ENCODE measurements around the gene IL31RA. TPM values are rescaled to one million over a fixed set of nuclear protein-coding genes. Genes with fewer than 3 reads are reported as not detected.

The IL31RA gene
- total RNA-seq, 4 donors from 2014 or later = 0.17 to 0.29 TPM; not detected in 2

DNA sequence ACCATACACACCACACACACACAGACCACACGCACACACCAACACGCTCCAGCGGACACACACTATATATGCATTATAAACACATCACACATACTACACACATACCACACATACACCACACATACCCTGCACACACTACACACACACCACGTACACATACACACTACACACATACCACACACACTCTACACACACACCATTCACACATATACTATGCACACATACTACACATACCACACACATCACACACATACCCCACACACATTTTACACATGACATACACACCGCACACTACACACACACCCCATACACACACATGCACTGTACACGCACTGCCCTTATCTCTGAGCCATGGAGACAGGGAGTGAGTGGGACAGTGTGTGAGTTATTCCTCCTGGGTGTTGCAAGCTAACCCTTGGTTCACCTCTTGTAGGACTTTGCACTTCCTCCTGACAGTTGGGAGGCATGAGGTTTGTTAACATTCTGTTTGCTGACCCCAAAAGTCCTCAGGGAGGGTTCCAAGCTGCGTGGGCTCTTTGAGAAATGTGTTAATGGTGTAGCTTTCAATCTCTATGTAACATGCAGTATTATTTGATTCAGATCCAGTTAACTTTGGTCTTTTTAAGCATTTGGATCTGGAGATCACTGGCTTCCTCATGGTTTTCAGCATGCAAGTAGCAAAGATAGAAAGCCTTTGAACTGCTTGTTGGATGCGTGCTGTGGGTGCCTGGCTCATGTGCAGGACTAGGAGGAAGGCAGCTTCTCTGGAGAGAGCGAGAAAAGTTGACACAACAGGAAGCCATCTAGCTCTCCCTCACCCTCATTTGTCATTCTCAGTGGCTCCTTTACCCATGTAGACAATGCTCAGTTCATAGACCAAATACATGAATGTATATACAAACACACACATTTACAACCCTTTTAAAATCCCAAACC lies 13.7 kb downstream of the IL31RA start:
- 78% methylated on average over 9 of the region's 9 CpGs for WGBS
- Histone ChIP-seq H3K27ac (replicated peaks in 1 of 4) (no peak overlapping the region), H3K36me3 (no peaks in the 10 kb centered on the region), H3K27me3 (no peaks in the 10 kb centered on the region), H3K4me3 (no peak overlapping the region), H3K9me3 (peaks cover 0 to 6% (median 6%) of the 10 kb centered on the region in 4 donors), H3K4me1 (peaks cover 0 to 6% (median 0%) of the 10 kb centered on the region in 4 donors)
- TF ChIP-seq EP300 (IDR thresholded peaks at IDR 0.05) = no peak
- DNase-seq (ENCODE audit: extremely low spot score) = no peak
- intact Hi-C loops (cut with DNase I) = no loop called here

DNA sequence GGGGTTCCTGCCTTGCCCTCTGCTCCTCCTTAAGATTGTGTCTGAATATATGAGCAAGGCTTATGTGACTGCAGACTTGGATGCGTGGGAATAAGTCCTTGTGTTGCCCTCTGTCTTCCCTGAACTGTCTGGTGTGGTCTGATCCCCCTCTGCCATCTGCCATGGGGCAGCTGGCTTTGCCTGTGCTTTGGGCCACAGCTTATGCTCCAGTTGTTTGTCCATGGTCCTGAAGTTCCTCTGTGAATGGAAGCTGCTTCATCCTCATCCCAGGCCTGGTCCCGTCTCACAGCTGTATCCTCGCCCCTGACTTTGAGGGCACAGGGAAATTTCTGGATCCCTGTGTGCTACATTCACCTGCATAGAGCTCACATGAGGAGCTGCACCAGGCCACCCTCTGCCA lies 14.7 kb downstream of the IL31RA start:
- 100% methylated on average over 2 of the region's 3 CpGs for WGBS
- peaks cover 0 to 4% (median 3%) of the 10 kb centered on the region in 4 donors for H3K9me3 ChIP-seq
- no peak overlapping the region for H3K4me3 ChIP-seq
- no peak for TF ChIP-seq EP300 (IDR thresholded peaks at IDR 0.05)
- TF ChIP-seq POLR2AphosphoS5 (IDR thresholded peaks at IDR 0.05) = no peak
- no peak for TF ChIP-seq POLR2A (IDR thresholded peaks at IDR 0.05; ENCODE audit: low read depth)
- TF ChIP-seq, protein P1, sequence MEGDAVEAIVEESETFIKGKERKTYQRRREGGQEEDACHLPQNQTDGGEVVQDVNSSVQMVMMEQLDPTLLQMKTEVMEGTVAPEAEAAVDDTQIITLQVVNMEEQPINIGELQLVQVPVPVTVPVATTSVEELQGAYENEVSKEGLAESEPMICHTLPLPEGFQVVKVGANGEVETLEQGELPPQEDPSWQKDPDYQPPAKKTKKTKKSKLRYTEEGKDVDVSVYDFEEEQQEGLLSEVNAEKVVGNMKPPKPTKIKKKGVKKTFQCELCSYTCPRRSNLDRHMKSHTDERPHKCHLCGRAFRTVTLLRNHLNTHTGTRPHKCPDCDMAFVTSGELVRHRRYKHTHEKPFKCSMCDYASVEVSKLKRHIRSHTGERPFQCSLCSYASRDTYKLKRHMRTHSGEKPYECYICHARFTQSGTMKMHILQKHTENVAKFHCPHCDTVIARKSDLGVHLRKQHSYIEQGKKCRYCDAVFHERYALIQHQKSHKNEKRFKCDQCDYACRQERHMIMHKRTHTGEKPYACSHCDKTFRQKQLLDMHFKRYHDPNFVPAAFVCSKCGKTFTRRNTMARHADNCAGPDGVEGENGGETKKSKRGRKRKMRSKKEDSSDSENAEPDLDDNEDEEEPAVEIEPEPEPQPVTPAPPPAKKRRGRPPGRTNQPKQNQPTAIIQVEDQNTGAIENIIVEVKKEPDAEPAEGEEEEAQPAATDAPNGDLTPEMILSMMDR (IDR thresholded peaks at IDR 0.05) = no peak
- H3K36me3 ChIP-seq = no peaks in the 10 kb centered on the region
- peaks cover 0 to 6% (median 0%) of the 10 kb centered on the region in 4 donors for H3K4me1 ChIP-seq
- no peak for DNase-seq (ENCODE audit: extremely low spot score)
- intact Hi-C loops (cut with DNase I) = no loop called here
- no peak overlapping the region for H3K27ac ChIP-seq (replicated peaks in 1 of 4)
- H3K27me3 ChIP-seq = no peaks in the 10 kb centered on the region

DNA sequence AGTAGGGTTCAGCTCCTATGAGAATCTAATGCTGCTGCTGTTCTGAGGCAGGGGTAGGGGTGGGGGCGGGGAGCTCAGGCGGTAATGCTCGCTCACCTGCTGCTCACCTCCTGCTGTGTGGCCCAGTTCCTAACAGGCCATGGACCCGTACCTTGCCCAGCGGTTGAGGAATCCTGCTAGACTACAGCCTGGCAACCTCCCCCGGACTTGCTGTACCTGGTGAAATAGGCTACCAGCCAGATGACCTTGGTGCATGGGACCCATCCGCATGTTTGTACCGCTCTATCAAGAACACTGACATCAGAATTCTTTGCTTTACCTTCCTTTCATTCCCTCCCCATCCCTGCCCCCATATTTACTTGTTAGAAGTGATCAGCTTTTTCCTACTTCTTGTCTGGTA lies 15.3 kb downstream of the IL31RA start:
- WGBS = 98% methylated on average over 4 of the region's 8 CpGs
- H3K27me3 ChIP-seq = no peaks in the 10 kb centered on the region
- H3K36me3 ChIP-seq = no peaks in the 10 kb centered on the region
- no peak for TF ChIP-seq EP300 (IDR thresholded peaks at IDR 0.05)
- no peak for TF ChIP-seq POLR2A (IDR thresholded peaks at IDR 0.05; ENCODE audit: low read depth)
- TF ChIP-seq, protein P1 (IDR thresholded peaks at IDR 0.05) = no peak
- no peak for TF ChIP-seq POLR2AphosphoS5 (IDR thresholded peaks at IDR 0.05)
- H3K4me1 ChIP-seq = peaks cover 0 to 6% (median 0%) of the 10 kb centered on the region in 4 donors
- intact Hi-C loops (cut with DNase I) = no loop called here
- no peaks in the 10 kb centered on the region for H3K9me3 ChIP-seq
- no peak for DNase-seq (ENCODE audit: extremely low spot score)
- no peak overlapping the region for H3K27ac ChIP-seq (replicated peaks in 1 of 4)
- no peak overlapping the region for H3K4me3 ChIP-seq

DNA sequence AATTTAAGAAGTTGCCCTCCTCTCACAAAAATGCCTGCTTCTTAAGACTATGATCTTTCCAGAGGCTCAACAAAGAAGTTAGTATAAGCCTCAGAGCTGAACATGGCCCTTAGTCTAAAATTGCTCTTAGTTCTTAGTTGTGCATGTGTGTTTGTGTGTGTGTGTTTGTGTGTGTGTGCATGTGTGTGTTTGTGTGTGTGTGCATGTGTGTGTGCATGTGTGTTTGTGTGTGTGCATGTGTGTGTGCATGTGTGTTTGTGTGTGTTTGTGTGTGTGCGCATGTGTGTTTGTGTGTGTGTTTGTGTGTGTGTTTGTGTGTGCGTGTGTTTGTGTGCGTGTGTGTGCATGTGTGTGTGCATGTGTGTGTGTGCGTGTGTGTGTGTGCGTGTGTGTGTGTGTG lies 15.8 kb downstream of the IL31RA start:
- Histone ChIP-seq H3K9me3 (no peaks in the 10 kb centered on the region), H3K4me3 (no peak overlapping the region), H3K27ac (replicated peaks in 1 of 4) (no peak overlapping the region), H3K36me3 (no peaks in the 10 kb centered on the region), H3K27me3 (no peaks in the 10 kb centered on the region), H3K4me1 (peaks cover 0 to 6% (median 0%) of the 10 kb centered on the region in 4 donors)
- 65% methylated on average over 5 of the region's 5 CpGs for WGBS
- no peak for TF ChIP-seq EP300 (IDR thresholded peaks at IDR 0.05)
- no peak for TF ChIP-seq POLR2AphosphoS5 (IDR thresholded peaks at IDR 0.05)
- no peak for TF ChIP-seq POLR2A (IDR thresholded peaks at IDR 0.05; ENCODE audit: low read depth)
- TF ChIP-seq, protein P1 (IDR thresholded peaks at IDR 0.05) = no peak
- intact Hi-C loops (cut with DNase I) = no loop called here
- no peak for DNase-seq (ENCODE audit: extremely low spot score)

DNA sequence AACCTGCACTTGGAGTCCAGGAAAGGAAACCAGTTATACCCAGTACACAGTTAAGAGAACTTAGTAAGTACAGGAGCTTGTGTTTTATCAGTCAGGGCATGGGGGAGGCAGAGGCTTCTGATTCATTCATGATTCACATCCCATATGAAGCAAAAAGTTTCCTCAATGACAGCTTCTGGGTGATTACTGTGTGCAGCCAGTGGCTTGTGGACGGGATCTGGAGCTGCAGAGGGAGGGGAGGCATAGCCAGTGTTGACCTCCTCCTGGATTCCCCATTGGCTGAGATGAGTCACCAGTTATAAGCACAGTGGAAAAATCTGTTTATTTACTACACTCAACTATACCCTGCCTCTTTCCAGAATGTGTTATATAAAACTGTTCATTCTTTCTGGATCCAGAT lies 17.7 kb downstream of the IL31RA start:
- no peak overlapping the region for H3K27ac ChIP-seq (replicated peaks in 1 of 4)
- no peak overlapping the region for H3K4me3 ChIP-seq
- H3K4me1 ChIP-seq = peaks cover 0 to 6% (median 0%) of the 10 kb centered on the region in 4 donors
- H3K9me3 ChIP-seq = no peaks in the 10 kb centered on the region
- TF ChIP-seq EP300 (IDR thresholded peaks at IDR 0.05) = no peak
- no peak for TF ChIP-seq POLR2A (IDR thresholded peaks at IDR 0.05; ENCODE audit: low read depth)
- TF ChIP-seq POLR2AphosphoS5 (IDR thresholded peaks at IDR 0.05) = no peak
- TF ChIP-seq, protein P1 (IDR thresholded peaks at IDR 0.05) = no peak
- 14% methylated on average over 1 of the region's 1 CpG for WGBS
- DNase-seq (ENCODE audit: extremely low spot score) = no peak
- no peaks in the 10 kb centered on the region for H3K27me3 ChIP-seq
- H3K36me3 ChIP-seq = no peaks in the 10 kb centered on the region
- intact Hi-C loops (cut with DNase I) = no loop called here
